ENCODE measurements around the gene COL6A2. TPM values are rescaled to one million over a fixed set of nuclear protein-coding genes. Genes with fewer than 3 reads are reported as not detected.

COL6A2 gene
- total RNA-seq, 1 experiment from 2014 or later = 22.0 TPM

GRCh38 chr21:46150073-46150472 is 52.2 kb downstream of the COL6A2 start:
- BruUV-seq (replicated peaks) = no TSS peak
- H3K9me3 ChIP-seq (ENCODE audit: insufficient read depth, low read depth) = no peaks in the 10 kb centered on the region

GRCh38 chr21:46150491-46151121 is 52.7 kb downstream of the COL6A2 start:
- Histone ChIP-seq H3K79me2 (ENCODE audit: low read depth) (no peaks in the 10 kb centered on the region), H2AFZ (no peak overlapping the region), H3K9me2 (ENCODE audit: insufficient read depth) (no peaks in the 10 kb centered on the region), H3K27me3 (ENCODE audit: insufficient read depth, low read depth) (no peaks in the 10 kb centered on the region), H3K4me2 (no peak overlapping the region), H3K4me3 (no peak overlapping the region), H3F3A (ENCODE audit: insufficient read depth, low read depth) (peaks cover 13% of the 10 kb centered on the region; the same call in 1 of the 2 replicates), H3K36me3 (ENCODE audit: low read depth) (no peaks in the 10 kb centered on the region), H3K9me3 (ENCODE audit: insufficient read depth, low read depth) (no peaks in the 10 kb centered on the region), H4K20me1 (ENCODE audit: insufficient read depth) (no peaks in the 10 kb centered on the region), H3K27ac (no peak overlapping the region), H3K4me1 (replicated peaks; ENCODE audit: insufficient read depth) (no peaks in the 10 kb centered on the region)
- CTCF ChIA-PET = no interaction called here
- no TSS peak for BruUV-seq (replicated peaks)
- DNase-seq = no peak
- intact Hi-C loops (cut with micrococcal nuclease; ENCODE audit: unreplicated experiment) = no loop called here
- POLR2A ChIA-PET (ENCODE audit: unreplicated experiment) = no interaction called here
- TF ChIP-seq CTCF (conservative IDR thresholded peaks at IDR 0.05) (no peak), EZH2 (IDR thresholded peaks at IDR 0.05; ENCODE audit: low read depth) (no peak)

More at GRCh38 chr21:46150073-46150472, 52.2 kb downstream of the COL6A2 start:
- Histone ChIP-seq H3F3A (ENCODE audit: insufficient read depth, low read depth) (peaks cover 13% of the 10 kb centered on the region; the same call in 1 of the 2 replicates), H2AFZ (no peak overlapping the region), H3K79me2 (ENCODE audit: low read depth) (no peaks in the 10 kb centered on the region), H3K4me3 (no peak overlapping the region), H4K20me1 (ENCODE audit: insufficient read depth) (no peaks in the 10 kb centered on the region), H3K4me1 (replicated peaks; ENCODE audit: insufficient read depth) (no peaks in the 10 kb centered on the region), H3K27me3 (ENCODE audit: insufficient read depth, low read depth) (no peaks in the 10 kb centered on the region), H3K9me2 (ENCODE audit: insufficient read depth) (no peaks in the 10 kb centered on the region), H3K36me3 (ENCODE audit: low read depth) (no peaks in the 10 kb centered on the region), H3K27ac (no peak overlapping the region), H3K4me2 (no peak overlapping the region)
- ChIA-PET POLR2A (ENCODE audit: unreplicated experiment) (interaction anchor here (0.7 kb wide), 1 partner anchor 486 kb away, joined by 3 read pairs; no protein-coding TSS in a partner anchor), CTCF (interaction anchor here (0.6 kb wide), 1 partner anchor 362 kb away, joined by 3 read pairs; no protein-coding TSS in a partner anchor)
- intact Hi-C loops (cut with micrococcal nuclease; ENCODE audit: unreplicated experiment) = no loop called here
- TF ChIP-seq CTCF (conservative IDR thresholded peaks at IDR 0.05) (no peak), EZH2 (IDR thresholded peaks at IDR 0.05; ENCODE audit: low read depth) (no peak)
- no peak for DNase-seq

GRCh38 chr21:46151261-46151988 is 53.5 kb downstream of the COL6A2 start:
- peaks cover 11% of the 10 kb centered on the region; the same call in 1 of the 2 replicates for H3F3A ChIP-seq (ENCODE audit: insufficient read depth, low read depth)
- H3K4me3 ChIP-seq = no peak overlapping the region
- no peak overlapping the region for H3K4me2 ChIP-seq
- H3K36me3 ChIP-seq (ENCODE audit: low read depth) = no peaks in the 10 kb centered on the region
- no peak overlapping the region for H3K27ac ChIP-seq
- H2AFZ ChIP-seq = no peak overlapping the region
- CTCF ChIA-PET = no interaction called here
- no peaks in the 10 kb centered on the region for H3K9me2 ChIP-seq (ENCODE audit: insufficient read depth)
- H3K9me3 ChIP-seq (ENCODE audit: insufficient read depth, low read depth) = no peaks in the 10 kb centered on the region
- intact Hi-C loops (cut with micrococcal nuclease; ENCODE audit: unreplicated experiment) = no loop called here
- POLR2A ChIA-PET (ENCODE audit: unreplicated experiment) = no interaction called here
- H3K4me1 ChIP-seq (replicated peaks; ENCODE audit: insufficient read depth) = no peaks in the 10 kb centered on the region
- H4K20me1 ChIP-seq (ENCODE audit: insufficient read depth) = no peaks in the 10 kb centered on the region
- TF ChIP-seq EZH2 (IDR thresholded peaks at IDR 0.05; ENCODE audit: low read depth) (no peak), CTCF (conservative IDR thresholded peaks at IDR 0.05) (no peak)
- H3K27me3 ChIP-seq (ENCODE audit: insufficient read depth, low read depth) = no peaks in the 10 kb centered on the region
- BruUV-seq (replicated peaks) = no TSS peak
- no peaks in the 10 kb centered on the region for H3K79me2 ChIP-seq (ENCODE audit: low read depth)
- DNase-seq = no peak
